Liver (tissue), 9 donors: ENCODE data around the gene PRKN. TPM values are rescaled to one million over a fixed set of nuclear protein-coding genes. Genes with fewer than 3 reads are reported as not detected.

ENCODE experiments used
- DNase-seq: peaks from one replicate; pipeline ENCODE4 v3.0.0-alpha.2; 2017; ENCODE audit warnings: low spot score
- H3K27ac ChIP-seq, 2 donors: one replicate each; pipeline ENCODE4 v1.7.0; 2013; ENCODE audit warnings: inconsistent platforms in 2 of 2, low read length in 2 of 2, control low read depth in 1 of 2, low read depth in 1 of 2, mild to moderate bottlenecking in 1 of 2
- H3K27me3 ChIP-seq, 4 donors: one replicate each; pipeline versions ENCODE4 v1.6.1 to v1.7.0; 2013; ENCODE audit warnings: low read length in 3 of 4, inconsistent platforms in 1 of 4, mild to moderate bottlenecking in 1 of 4, moderate library complexity in 1 of 4; ENCODE audit not compliant: control insufficient read depth in 4 of 4, insufficient read depth in 4 of 4
- H3K36me3 ChIP-seq, 4 donors: one replicate each; pipeline versions ENCODE4 v1.6.1 to v1.7.0; 2013; ENCODE audit warnings: low read length in 3 of 4, mild to moderate bottlenecking in 3 of 4, low read depth in 1 of 4, moderate library complexity in 1 of 4; ENCODE audit not compliant: control insufficient read depth in 4 of 4, insufficient read depth in 3 of 4
- H3K4me1 ChIP-seq, 4 donors: one replicate each; pipeline versions ENCODE4 v1.6.1 to v1.7.0; 2013; ENCODE audit warnings: low read length in 3 of 4, mild to moderate bottlenecking in 3 of 4, moderate library complexity in 1 of 4; ENCODE audit not compliant: control insufficient read depth in 4 of 4, insufficient read depth in 4 of 4
- H3K4me3 ChIP-seq, 3 donors: one replicate each; pipeline versions ENCODE4 v1.6.1 to v1.7.0; 2013; ENCODE audit warnings: low read length in 3 of 3, control low read depth in 1 of 3, low read depth in 1 of 3, mild to moderate bottlenecking in 1 of 3
- H3K9ac ChIP-seq, 2 donors: one replicate each; pipeline ENCODE4 v1.7.0; 2013; ENCODE audit warnings: low read length in 2 of 2, mild to moderate bottlenecking in 2 of 2, moderate library complexity in 2 of 2, control low read depth in 1 of 2, low read depth in 1 of 2
- H3K9me3 ChIP-seq, 4 donors: one replicate each; pipeline versions ENCODE4 v1.6.1 to v1.7.0; 2013; ENCODE audit warnings: low read length in 3 of 4; ENCODE audit not compliant: control insufficient read depth in 4 of 4
- EGR1 ChIP-seq, 2 donors: IDR thresholded peaks; 2 replicates each; pipeline ENCODE4 v1.6.1; 2016 to 2018; ENCODE audit warnings: antibody characterized with exemption in 2 of 2, low read depth in 2 of 2
- FOXA1 ChIP-seq: IDR thresholded peaks from 2 replicates; pipeline ENCODE4 v1.6.1; 2016; ENCODE audit warnings: antibody characterized with exemption
- FOXA2 ChIP-seq: IDR thresholded peaks from 2 replicates; pipeline ENCODE4 v1.6.1; 2016; ENCODE audit warnings: antibody characterized with exemption
- GABPA ChIP-seq, 2 donors: IDR thresholded peaks in 1 of 2; conservative IDR thresholded peaks in 1 of 2; 2 replicates each; pipeline ENCODE4 v1.6.1; 2016; ENCODE audit warnings: antibody characterized with exemption in 2 of 2, mild to moderate bottlenecking in 1 of 2, moderate library complexity in 1 of 2
- HNF4A ChIP-seq, 2 donors: conservative IDR thresholded peaks; 2 replicates each; pipeline ENCODE4 v1.6.1; 2016; ENCODE audit warnings: antibody characterized with exemption in 2 of 2, mild to moderate bottlenecking in 2 of 2
- HNF4G ChIP-seq: IDR thresholded peaks from 2 replicates; pipeline ENCODE4 v1.6.1; 2016; ENCODE audit warnings: antibody characterized with exemption
- NR2F2 ChIP-seq: IDR thresholded peaks from 2 replicates; pipeline ENCODE4 v1.6.1; 2016; ENCODE audit warnings: antibody characterized with exemption
- RAD21 ChIP-seq, 2 donors: IDR thresholded peaks; 2 replicates each; pipeline ENCODE4 v1.6.1; 2016; ENCODE audit warnings: antibody characterized with exemption in 2 of 2, mild to moderate bottlenecking in 2 of 2
- RXRA ChIP-seq, 2 donors: IDR thresholded peaks; 2 replicates each; pipeline ENCODE4 v1.6.1; 2017 to 2018; ENCODE audit warnings: antibody characterized with exemption in 2 of 2, mild to moderate bottlenecking in 1 of 2
- SP1 ChIP-seq: IDR thresholded peaks from 2 replicates; pipeline ENCODE4 v1.6.1; 2018; ENCODE audit warnings: antibody characterized with exemption, mild to moderate bottlenecking
- TAF1 ChIP-seq: conservative IDR thresholded peaks from 2 replicates; pipeline ENCODE4 v1.6.1; 2016; ENCODE audit warnings: antibody characterized with exemption, mild to moderate bottlenecking
- YY1 ChIP-seq: IDR thresholded peaks from 2 replicates; pipeline ENCODE4 v1.6.1; 2016; ENCODE audit warnings: antibody characterized with exemption, mild to moderate bottlenecking
- WGBS: extraction: QIAGEN DNeasy Blood & Tissue Kit; methylation state at CpG from one replicate; pipeline ENCODE4 v1.1.7; 2013; 5-methylcytosine and 5-hydroxymethylcytosine counted together
- polyA plus RNA-seq, 2 donors: library from polyadenylated mRNA; stranded (reverse) in 1 of 2; unstranded in 1 of 2; fragments of 200-250 nt in 1 of 2; fragments of >200 nt in 1 of 2; fragmentation: Nextera tagmentation in 1 of 2; extraction: Ambion mirVana in 1 of 2; gene quantifications; one replicate each; pipeline versions ENCODE4 v1.2.1 to v1.2.3, GENCODE V29; 2013 to 2015
- total RNA-seq, 2 donors: library from RNA; depleted of rRNA; stranded (reverse); fragments of >200 nt; gene quantifications; one replicate each; pipeline ENCODE4 v1.2.3, GENCODE V29; 2014
- TF ChIP-seq, protein P1 (sequence below): IDR thresholded peaks from 2 replicates; pipeline ENCODE4 v1.6.1; 2016; ENCODE audit warnings: antibody characterized with exemption
- TF ChIP-seq, protein P2 (sequence below): IDR thresholded peaks from 2 replicates; pipeline ENCODE4 v1.6.1; 2016; ENCODE audit warnings: antibody characterized with exemption
- TF ChIP-seq, protein P3 (sequence below): IDR thresholded peaks from 2 replicates; pipeline ENCODE4 v1.6.1; 2016; ENCODE audit warnings: antibody characterized with exemption
- TF ChIP-seq, protein P4 (sequence below): fragments of 150-350 bp; IDR thresholded peaks from 2 replicates; pipeline ENCODE4 v1.5.1; 2017; ENCODE audit warnings: improper control_type of control experiment, low read depth, low read length; ENCODE audit not compliant: missing input control
- TF ChIP-seq, protein P5 (sequence below): IDR thresholded peaks from 2 replicates; pipeline ENCODE4 v1.6.1; 2016; ENCODE audit warnings: antibody characterized with exemption, mild to moderate bottlenecking
- donor health status: healthy.
- donor health status: healthy.
- donor health status: healthy.
- donor health status: healthy.
- donor health status: healthy.

Gene PRKN
- total and polyA plus RNA-seq, 4 donors = 0.47 to 4.1 (median 3.2) TPM

DNA sequence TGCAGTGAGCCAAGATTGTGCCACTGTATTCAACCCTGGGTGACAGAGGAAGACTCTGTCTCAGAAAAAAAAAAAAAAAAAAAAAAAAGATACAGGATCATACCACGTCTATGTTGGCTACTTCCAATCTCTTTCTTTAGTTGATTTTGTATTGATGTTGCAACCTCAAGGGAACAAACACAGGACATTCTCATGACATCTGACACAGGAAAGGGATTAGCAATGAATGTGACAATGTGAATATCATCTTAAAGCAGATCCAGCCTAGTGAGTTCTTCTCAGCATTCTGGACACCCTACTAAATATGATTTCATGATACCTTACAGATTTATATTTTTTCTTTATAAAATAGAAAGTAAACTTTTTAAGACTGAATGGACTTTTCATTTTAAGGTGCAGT, 580.3 kb downstream of the PRKN start:
- TF ChIP-seq FOXA1 (no peak), SP1 (no peak), EGR1 (IDR thresholded peaks at IDR 0.05; ENCODE audit: low read depth in 2 of 2) (no peak), RXRA (IDR thresholded peaks at IDR 0.05) (no peak), TAF1 (no peak), FOXA2 (no peak), NR2F2 (no peak), HNF4A (conservative IDR thresholded peaks at IDR 0.05) (no peak), HNF4G (no peak), RAD21 (IDR thresholded peaks at IDR 0.05) (no peak), YY1 (no peak)
- TF ChIP-seq, protein P1, sequence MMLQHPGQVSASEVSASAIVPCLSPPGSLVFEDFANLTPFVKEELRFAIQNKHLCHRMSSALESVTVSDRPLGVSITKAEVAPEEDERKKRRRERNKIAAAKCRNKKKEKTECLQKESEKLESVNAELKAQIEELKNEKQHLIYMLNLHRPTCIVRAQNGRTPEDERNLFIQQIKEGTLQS = no peak
- TF ChIP-seq, protein P2, sequence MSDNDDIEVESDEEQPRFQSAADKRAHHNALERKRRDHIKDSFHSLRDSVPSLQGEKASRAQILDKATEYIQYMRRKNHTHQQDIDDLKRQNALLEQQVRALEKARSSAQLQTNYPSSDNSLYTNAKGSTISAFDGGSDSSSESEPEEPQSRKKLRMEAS = no peak
- TF ChIP-seq, protein P3, sequence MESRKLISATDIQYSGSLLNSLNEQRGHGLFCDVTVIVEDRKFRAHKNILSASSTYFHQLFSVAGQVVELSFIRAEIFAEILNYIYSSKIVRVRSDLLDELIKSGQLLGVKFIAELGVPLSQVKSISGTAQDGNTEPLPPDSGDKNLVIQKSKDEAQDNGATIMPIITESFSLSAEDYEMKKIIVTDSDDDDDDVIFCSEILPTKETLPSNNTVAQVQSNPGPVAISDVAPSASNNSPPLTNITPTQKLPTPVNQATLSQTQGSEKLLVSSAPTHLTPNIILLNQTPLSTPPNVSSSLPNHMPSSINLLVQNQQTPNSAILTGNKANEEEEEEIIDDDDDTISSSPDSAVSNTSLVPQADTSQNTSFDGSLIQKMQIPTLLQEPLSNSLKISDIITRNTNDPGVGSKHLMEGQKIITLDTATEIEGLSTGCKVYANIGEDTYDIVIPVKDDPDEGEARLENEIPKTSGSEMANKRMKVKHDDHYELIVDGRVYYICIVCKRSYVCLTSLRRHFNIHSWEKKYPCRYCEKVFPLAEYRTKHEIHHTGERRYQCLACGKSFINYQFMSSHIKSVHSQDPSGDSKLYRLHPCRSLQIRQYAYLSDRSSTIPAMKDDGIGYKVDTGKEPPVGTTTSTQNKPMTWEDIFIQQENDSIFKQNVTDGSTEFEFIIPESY = no peak
- Histone ChIP-seq H3K4me3 (no peak overlapping the region), H3K9me3 (peaks cover 0 to 1% (median 0%) of the 10 kb centered on the region in 4 donors), H3K9ac (no peak overlapping the region), H3K27me3 (no peaks in the 10 kb centered on the region), H3K4me1 (no peaks in the 10 kb centered on the region), H3K36me3 (no peaks in the 10 kb centered on the region), H3K27ac (no peak overlapping the region)
- WGBS = 13% methylated on average over 1 of the region's 1 CpG
- DNase-seq = no peak

DNA sequence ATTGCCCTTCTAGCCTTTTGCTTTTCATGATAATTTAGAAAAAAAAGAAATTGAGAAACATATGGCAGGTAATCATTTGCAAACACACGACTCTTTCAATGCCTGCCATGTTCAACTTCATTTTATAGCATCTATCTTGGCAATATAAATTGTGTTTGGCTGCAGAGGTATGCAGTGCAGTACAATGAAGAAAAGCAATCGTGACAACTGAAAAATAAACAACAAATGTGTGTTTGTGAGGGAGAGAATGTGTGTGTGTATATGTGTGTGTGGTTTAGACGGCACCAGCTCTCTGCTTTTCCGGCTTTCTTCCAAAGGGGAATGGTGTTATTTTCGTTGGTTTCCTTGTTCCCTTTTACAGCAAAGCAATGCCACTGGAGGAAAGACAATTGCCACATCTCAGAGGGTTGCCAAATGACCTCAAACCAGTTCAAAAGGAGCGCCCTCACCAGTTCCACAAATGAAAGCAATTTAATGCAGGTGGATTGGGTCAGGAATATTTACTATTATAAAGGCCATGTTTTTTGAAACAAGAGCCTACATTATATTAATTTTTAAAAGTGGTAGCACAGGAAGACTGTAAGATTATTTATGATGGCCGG, 587.2 kb downstream of the PRKN start:
- Histone ChIP-seq H3K9ac (no peak overlapping the region), H3K9me3 (peaks cover 4 to 12% (median 7%) of the 10 kb centered on the region in 4 donors), H3K4me1 (no peaks in the 10 kb centered on the region), H3K27me3 (no peaks in the 10 kb centered on the region), H3K4me3 (no peak overlapping the region), H3K27ac (no peak overlapping the region), H3K36me3 (no peaks in the 10 kb centered on the region)
- 67% methylated on average over 7 of the region's 7 CpGs for WGBS
- no peak for DNase-seq
- TF ChIP-seq RXRA (IDR thresholded peaks at IDR 0.05) = peak in 1 of 2 donors; percentile 22
- peak in 1 of 2 donors; percentile 19 for TF ChIP-seq RAD21 (IDR thresholded peaks at IDR 0.05)
- TF ChIP-seq, protein P3 = no peak

DNA sequence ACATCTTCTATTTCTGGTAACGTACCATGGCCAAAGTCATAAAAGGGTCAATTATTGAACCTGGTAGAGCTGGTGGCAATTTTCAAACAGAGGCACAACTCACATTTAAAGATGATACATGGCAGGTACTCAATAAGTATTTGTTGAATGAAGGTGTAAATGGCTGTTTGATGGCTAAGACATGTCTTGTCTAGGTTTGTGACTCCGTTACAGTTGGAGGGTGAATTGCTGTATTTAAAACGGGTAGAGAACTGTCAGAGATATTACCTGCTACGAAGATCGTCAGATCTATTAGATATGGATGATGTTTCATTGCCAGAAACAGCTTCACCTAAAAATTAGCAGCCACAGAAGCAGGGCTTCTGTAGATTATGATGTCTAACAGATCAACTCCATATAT, 601.9 kb downstream of the PRKN start:
- WGBS = 92% methylated on average over 5 of the region's 5 CpGs
- H3K36me3 ChIP-seq = no peaks in the 10 kb centered on the region
- no peaks in the 10 kb centered on the region for H3K9me3 ChIP-seq
- no peaks in the 10 kb centered on the region for H3K4me1 ChIP-seq
- H3K27me3 ChIP-seq = no peaks in the 10 kb centered on the region
- H3K27ac ChIP-seq = no peak overlapping the region
- no peak overlapping the region for H3K9ac ChIP-seq
- no peak for DNase-seq
- H3K4me3 ChIP-seq = no peak overlapping the region
- TF ChIP-seq, protein P1 = no peak
- TF ChIP-seq FOXA2 = no peak
- TF ChIP-seq, protein P4, sequence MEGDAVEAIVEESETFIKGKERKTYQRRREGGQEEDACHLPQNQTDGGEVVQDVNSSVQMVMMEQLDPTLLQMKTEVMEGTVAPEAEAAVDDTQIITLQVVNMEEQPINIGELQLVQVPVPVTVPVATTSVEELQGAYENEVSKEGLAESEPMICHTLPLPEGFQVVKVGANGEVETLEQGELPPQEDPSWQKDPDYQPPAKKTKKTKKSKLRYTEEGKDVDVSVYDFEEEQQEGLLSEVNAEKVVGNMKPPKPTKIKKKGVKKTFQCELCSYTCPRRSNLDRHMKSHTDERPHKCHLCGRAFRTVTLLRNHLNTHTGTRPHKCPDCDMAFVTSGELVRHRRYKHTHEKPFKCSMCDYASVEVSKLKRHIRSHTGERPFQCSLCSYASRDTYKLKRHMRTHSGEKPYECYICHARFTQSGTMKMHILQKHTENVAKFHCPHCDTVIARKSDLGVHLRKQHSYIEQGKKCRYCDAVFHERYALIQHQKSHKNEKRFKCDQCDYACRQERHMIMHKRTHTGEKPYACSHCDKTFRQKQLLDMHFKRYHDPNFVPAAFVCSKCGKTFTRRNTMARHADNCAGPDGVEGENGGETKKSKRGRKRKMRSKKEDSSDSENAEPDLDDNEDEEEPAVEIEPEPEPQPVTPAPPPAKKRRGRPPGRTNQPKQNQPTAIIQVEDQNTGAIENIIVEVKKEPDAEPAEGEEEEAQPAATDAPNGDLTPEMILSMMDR = no peak
- TF ChIP-seq HNF4G = no peak
- no peak for TF ChIP-seq RAD21 (IDR thresholded peaks at IDR 0.05)
- no peak for TF ChIP-seq GABPA (IDR thresholded peaks at IDR 0.05 in 1 of 2, conservative IDR thresholded peaks at IDR 0.05 in 1 of 2)
- no peak for TF ChIP-seq FOXA1
- TF ChIP-seq, protein P5, sequence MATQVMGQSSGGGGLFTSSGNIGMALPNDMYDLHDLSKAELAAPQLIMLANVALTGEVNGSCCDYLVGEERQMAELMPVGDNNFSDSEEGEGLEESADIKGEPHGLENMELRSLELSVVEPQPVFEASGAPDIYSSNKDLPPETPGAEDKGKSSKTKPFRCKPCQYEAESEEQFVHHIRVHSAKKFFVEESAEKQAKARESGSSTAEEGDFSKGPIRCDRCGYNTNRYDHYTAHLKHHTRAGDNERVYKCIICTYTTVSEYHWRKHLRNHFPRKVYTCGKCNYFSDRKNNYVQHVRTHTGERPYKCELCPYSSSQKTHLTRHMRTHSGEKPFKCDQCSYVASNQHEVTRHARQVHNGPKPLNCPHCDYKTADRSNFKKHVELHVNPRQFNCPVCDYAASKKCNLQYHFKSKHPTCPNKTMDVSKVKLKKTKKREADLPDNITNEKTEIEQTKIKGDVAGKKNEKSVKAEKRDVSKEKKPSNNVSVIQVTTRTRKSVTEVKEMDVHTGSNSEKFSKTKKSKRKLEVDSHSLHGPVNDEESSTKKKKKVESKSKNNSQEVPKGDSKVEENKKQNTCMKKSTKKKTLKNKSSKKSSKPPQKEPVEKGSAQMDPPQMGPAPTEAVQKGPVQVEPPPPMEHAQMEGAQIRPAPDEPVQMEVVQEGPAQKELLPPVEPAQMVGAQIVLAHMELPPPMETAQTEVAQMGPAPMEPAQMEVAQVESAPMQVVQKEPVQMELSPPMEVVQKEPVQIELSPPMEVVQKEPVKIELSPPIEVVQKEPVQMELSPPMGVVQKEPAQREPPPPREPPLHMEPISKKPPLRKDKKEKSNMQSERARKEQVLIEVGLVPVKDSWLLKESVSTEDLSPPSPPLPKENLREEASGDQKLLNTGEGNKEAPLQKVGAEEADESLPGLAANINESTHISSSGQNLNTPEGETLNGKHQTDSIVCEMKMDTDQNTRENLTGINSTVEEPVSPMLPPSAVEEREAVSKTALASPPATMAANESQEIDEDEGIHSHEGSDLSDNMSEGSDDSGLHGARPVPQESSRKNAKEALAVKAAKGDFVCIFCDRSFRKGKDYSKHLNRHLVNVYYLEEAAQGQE = no peak
